ENCODE data around the gene LMOD1.
"Not testable (repeated sequence)": the region's sequence is repeated elsewhere in the genome, so short reads cannot be mapped to it uniquely, and the experiment has no call there.

Gene LMOD1

GRCh38 chr1:201914456-201915235 is 31.7 kb downstream of the LMOD1 start:
- DNase-seq (ENCODE audit: low spot score), result no peak

GRCh38 chr1:201912832-201913231 is 33.5 kb downstream of the LMOD1 start:
- no peak for DNase-seq (ENCODE audit: low spot score)

- DNase-seq (ENCODE audit: low spot score), result no peak
Observed at GRCh38 chr1:201911826-201912571, 34.3 kb downstream of the LMOD1 start.

DNA sequence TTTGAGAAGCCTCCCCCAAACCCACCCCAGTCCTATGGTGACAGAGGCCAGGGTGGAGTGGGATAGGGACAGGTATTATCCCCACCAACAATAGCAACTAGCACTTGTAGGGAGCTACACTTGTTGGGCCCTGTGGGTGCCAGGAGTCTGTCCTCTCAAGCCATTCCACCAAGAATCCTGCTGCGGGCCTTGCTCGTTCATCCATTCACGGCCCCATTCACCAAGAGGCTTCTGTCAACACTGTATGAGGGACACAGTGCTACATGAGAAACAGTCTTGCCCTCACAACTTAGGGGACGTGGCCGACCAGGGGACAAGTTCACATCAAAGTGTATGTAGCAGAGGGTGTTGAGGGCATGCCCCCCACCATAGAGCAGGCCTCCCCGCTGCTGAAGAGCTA is 38.7 kb downstream of the LMOD1 start:
- no peak for DNase-seq (ENCODE audit: low spot score)

DNA sequence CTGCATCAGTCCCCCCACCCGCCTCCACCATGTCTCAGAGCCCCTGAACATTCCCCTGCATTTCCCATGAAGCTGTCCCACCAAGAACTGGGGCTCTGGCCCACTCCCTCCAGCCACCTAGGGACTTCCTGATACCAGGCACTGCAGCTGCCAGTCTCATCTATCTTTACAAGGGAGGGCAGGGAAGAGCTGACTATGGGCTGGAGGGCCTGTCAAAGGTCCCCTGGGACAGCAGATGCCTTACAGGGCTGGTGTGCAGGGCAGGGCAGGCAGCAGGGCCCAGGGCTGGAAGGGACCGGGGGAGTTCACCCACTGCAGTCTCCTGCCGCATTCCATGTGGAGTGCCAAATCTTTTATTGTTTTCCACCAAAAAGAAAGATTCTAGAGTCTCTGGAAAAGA is 40.0 kb downstream of the LMOD1 start:
- DNase-seq (ENCODE audit: low spot score), result no peak

DNA sequence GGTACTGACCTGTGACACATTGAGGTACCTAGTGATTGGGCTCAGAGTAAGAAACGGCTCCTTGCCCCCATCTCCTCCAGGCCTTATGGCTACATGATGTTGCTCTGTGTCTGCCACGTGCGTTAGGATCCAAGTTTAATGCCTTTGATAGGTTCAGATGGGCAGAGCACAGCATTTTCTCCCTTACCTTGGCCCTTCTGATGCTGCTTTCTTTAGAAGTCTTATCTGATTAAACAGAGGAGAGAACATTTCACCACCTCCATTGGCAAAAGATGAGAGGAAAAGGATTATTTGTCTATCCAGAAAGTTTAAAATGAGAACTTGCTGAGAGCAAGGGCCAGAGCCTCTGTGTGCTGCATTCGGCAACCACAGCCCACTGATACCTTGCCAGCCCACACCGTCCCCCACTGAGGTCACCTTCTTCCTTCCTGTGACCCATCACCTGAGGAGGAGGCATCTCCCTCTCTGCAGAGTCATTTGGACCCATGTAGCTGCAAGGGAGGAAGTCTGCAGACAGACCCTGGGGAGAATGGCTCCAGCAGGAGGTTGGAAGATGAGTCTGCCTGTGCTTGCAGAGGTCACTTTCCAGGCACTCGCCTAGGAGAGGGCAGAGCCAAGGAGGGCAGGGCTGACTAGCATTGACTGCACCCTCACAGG is 41.0 kb downstream of the LMOD1 start:
- no peak for DNase-seq (ENCODE audit: low spot score)

- no peak for DNase-seq (ENCODE audit: low spot score)
Observed at GRCh38 chr1:201904579-201904978, 41.8 kb downstream of the LMOD1 start.

DNA sequence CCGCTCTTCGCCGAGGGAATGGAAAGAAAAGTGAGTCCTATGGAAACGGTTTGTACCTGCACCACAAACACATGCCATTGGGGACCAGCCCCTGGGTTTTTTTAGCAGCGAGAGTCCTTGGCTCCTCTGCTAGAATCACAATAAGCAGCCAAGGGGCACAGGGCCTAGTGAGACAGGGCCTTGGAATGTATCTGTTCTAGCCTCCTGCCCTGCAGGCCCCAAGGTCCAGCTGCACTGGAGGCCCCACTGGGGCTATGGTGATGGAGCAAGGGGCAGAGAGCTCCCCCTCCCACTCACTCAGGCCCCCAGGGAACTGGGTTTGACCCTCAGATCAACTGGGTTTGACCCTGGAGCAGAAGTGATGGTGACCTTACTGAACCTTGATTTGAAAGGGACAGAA is 43.2 kb downstream of the LMOD1 start:
- no peak for DNase-seq (ENCODE audit: low spot score)

DNA sequence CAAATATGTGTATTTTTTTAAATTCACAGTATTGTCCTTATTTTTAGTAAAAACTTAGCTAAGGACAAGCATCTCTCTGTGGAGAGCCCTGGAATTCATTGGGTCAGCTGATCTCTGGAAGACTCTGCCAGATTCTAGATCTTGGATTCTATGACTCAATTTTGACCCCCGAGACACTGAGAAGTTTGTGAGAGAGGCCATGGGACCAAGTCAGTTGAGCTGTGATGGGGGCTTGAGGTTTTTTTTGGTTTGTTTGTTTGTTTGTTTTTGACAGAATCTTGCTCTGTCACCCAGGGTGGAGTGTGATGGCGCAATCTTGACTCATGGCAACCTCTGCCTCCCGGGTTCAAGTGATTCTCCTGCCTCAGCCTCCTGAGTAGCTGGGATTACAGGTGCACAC is 44.1 kb downstream of the LMOD1 start:
- DNase-seq (ENCODE audit: low spot score), result no peak

DNA sequence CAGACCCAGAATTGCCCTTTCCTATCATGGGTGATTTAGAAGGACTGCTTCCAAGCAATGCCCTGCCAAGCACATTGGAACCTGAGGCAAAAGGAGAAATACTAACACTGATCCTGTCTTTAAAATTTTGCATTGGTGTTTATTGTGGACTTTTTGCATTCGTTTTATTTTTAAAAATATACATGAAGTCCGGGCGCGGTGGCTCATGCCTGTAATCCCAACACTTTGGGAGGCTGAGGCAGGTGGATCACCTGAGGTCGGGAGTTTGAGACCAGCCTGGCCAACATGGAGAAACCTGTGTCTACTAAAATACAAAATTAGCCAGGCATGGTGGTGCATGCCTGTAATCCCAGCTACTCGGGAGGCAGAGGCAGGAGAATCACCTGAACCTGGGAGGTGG is 45.3 kb downstream of the LMOD1 start:
- not testable (repeated sequence) for DNase-seq (ENCODE audit: low spot score)

DNA sequence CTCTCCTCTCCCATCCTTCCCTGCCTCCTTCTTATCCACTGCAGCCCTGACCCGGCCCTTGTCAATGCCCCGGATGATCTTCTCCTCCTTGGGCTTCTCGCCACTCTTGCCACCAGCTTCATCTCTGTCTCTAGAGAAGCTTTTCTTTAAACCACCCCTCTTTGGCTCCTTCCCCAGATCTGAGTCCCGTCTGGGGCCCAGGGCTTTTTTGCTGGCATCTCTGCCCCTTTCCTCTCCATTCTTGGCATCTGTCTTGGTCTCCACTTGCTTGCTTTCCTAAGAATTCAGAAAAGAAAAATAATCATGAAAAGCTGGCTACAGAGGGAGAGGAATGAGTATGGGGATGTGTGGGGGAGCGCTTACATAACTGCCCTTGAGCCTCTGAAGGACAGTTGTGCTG is 45.9 kb downstream of the LMOD1 start:
- DNase-seq (ENCODE audit: low spot score), result no peak

DNA sequence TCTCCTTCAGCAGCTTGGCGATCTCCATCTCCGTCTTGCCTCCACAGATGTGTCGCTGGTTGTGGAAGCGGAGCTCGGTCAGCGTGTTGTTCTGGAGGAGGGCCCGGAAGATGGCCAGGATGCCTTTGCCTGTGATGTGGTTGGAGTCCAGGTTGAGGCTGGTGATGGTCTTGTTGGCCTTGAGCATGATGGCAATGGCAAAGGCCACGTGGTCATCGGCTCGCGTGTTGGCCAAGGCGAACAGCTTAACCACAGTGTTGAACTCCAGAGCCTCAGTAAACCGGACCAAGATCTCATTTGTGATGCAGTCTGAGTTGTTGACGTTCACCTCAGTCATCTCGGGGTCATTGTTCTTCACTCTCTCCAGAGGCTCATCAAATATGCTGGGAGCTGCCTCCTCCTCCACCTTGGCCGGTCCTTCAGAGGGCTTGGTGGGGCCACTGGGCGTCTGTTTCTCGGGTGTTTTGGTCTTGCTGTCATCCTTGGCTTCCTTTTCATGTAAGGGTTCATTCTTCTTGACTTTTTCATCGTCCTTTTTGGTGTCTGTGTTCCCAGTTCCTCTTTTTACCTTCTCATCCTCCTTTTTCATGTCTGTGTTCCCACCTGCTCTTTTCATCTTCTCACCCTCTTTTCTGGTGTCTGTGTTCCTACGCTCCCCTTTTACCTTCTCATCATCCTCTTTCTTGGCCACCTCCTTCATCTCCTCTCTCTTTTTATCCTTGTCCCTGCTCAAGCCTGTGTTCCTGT is 46.5 kb downstream of the LMOD1 start:
- no peak for DNase-seq (ENCODE audit: low spot score)

GRCh38 chr1:201898992-201899391 is 47.4 kb downstream of the LMOD1 start:
- no peak for DNase-seq (ENCODE audit: low spot score)

DNA sequence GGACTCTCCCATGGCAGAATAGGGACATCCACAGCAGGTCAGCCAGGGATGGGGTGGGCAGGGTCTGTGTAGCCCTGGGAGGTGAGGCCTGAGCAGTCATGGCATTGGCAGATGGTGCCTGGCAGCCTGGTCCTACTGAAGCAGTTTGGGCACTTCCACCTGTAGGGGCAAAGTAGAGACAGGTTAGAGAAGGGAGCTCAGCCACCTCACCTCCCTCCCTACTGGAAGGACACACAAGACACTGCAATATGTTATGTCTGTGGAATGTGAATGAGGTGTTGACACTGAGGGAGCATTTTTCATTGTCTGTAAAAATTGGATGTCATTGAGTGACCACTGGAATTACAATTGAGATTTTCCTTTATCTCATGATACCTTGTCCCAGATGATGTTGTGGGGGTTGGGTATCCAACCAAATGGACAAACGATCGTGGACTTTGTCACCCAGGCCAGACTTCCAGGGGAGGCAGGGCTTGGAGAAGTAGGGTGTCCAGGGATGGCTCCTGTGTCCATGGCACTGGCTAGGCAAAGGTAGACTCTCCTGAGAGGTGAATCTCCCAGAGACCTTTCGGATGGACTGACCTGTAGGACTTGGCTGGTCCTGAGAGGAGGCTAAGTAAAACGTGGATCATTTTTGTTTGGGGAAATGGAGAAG is 48.0 kb downstream of the LMOD1 start:
- DNase-seq (ENCODE audit: low spot score), result no peak

DNA sequence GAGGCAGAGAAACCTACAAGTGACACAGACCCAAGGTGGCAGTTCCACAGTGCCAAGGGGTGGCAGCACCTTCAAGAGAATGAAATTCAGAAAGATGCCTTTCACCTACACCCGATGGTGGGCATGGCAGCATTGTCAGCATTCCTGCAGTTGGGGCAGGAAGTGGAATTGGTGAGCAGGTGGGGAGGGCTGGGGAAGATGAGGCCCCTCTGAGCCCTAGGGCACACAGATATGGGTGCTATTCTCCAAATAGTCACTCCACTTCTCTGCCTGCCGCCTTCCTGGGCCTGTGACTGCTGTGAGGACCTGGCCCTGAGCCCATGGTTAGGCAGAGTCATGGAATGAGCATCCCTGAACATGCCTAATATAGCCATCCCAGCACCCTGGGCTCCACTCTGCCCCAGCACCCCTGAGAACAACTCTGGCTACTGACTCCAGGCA is 49.4 kb downstream of the LMOD1 start:
- peak; percentile 40 for DNase-seq (ENCODE audit: low spot score)

GRCh38 chr1:201895913-201896807 is 50.2 kb downstream of the LMOD1 start:
- peak; percentile 86 for DNase-seq (ENCODE audit: low spot score)

GRCh38 chr1:201895120-201895665 is 51.2 kb downstream of the LMOD1 start:
- DNase-seq (ENCODE audit: low spot score), result no peak

- DNase-seq (ENCODE audit: low spot score), result no peak
Observed at GRCh38 chr1:201894343-201895119, 51.8 kb downstream of the LMOD1 start.

- no peak for DNase-seq (ENCODE audit: low spot score)
Observed at GRCh38 chr1:201893431-201893830, 52.9 kb downstream of the LMOD1 start.

- DNase-seq (ENCODE audit: low spot score), result no peak
Observed at GRCh38 chr1:201892211-201892610, 54.1 kb downstream of the LMOD1 start.

All from SW480 (cell line).